Activated CD4-positive, alpha-beta T cell treated with anti-CD3 and anti-CD28 coated beads for 24 hours (primary cell): ENCODE data around the gene OBSL1.
A peak's percentile ranks its signal among the peaks of the same experiment; 100 is the strongest.

Source experiments
- DNase-seq, 2 donors: peaks; one replicate each; pipeline ENCODE4 v3.0.0-alpha.2; 2020; ENCODE audit warnings: low read depth in 2 of 2

Gene OBSL1

GRCh38 chr2:219565130-219566080 is 5.9 kb downstream of the OBSL1 start:
- no peak for DNase-seq

- DNase-seq: no peak
These were observed 7.9 kb downstream of the OBSL1 start for GRCh38 chr2:219563271-219563928.

GRCh38 chr2:219562049-219563020 is 9.0 kb downstream of the OBSL1 start:
- DNase-seq: no peak

GRCh38 chr2:219561179-219562048 is 9.9 kb downstream of the OBSL1 start:
- DNase-seq: no peak

GRCh38 chr2:219560893-219561178 is 10.5 kb downstream of the OBSL1 start:
- DNase-seq: no peak

- DNase-seq: no peak
These were observed 11.1 kb downstream of the OBSL1 start for GRCh38 chr2:219560037-219560892.

GRCh38 chr2:219559156-219559915 is 12.0 kb downstream of the OBSL1 start:
- no peak for DNase-seq

GRCh38 chr2:219557791-219558785 is 13.3 kb downstream of the OBSL1 start:
- no peak for DNase-seq

- no peak for DNase-seq
These were observed 14.0 kb downstream of the OBSL1 start for GRCh38 chr2:219557320-219557719.

GRCh38 chr2:219556413-219556812 is 14.9 kb downstream of the OBSL1 start:
- no peak for DNase-seq

- DNase-seq: no peak
These were observed 15.4 kb downstream of the OBSL1 start for GRCh38 chr2:219555956-219556355.

GRCh38 chr2:219554350-219554749 is 17.0 kb downstream of the OBSL1 start:
- DNase-seq: no peak

GRCh38 chr2:219553463-219553963 is 17.8 kb downstream of the OBSL1 start:
- no peak for DNase-seq

- DNase-seq: no peak
These were observed 18.2 kb downstream of the OBSL1 start for GRCh38 chr2:219553168-219553417.

- peak; percentile 72 to 73 for DNase-seq
These were observed 18.8 kb downstream of the OBSL1 start for GRCh38 chr2:219552382-219553167.

- DNase-seq: peak in 1 of 2 donors; percentile 10
These were observed 19.6 kb downstream of the OBSL1 start for GRCh38 chr2:219551441-219552381.
